Stimulated activated CD4-positive, alpha-beta T cell treated with anti-CD3 and anti-CD28 coated beads, Interleukin-15, amount 100 ng/mL, for 48 hours (primary cell): ENCODE results near the gene EEF1A2.

ENCODE experiments used
- DNase-seq, 2 donors: peaks; one replicate each; pipeline ENCODE4 v3.0.0-alpha.2; 2020; ENCODE audit warnings: low read depth in 2 of 2

EEF1A2 gene

DNA sequence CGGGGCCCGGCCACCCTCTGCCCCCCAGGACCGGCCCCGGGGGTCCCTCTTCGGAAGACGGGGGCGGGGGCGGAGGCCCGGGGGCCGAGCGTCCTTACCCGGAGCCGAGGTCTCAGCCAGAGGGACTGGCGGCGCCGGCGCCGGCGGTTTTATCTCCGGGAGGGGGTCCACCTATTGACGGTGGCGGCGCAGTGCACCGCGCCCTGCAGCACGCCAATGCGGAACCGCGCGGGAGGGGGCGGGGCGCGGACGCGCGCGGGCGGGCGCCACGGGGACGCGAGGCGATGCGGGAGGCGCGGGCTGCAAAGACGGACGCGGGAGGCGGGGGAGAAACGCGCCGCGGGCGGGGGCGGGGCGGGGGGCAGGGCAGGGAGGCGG lies at the start of gene EEF1A2:
Gene EEF1A2, minus strand, starts transcription at position 124 of the 378 bp plus-strand sequence. CDS start 1,320 bp downstream, outside the sequence.
- no peak for DNase-seq

DNA sequence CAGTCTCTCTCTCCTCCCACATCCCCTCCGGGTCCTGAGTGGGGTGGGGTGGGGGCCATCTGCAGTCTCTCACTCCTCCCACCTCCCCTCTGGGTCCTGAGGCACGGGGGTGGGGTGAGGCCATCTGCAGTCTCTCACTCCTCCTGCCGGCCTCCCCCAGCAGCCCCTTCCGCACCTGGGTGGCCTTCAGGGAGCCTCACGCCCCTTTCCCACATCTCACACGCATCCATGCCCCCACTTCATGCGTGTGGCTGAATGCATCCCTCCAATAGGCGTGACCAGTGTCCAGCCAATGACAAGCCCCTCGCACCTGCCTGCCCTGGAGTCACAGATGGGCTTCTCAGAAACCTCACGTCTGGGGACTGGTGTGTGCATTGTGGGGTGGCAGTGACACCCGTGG lies 49.7 kb upstream of the EEF1A2 start:
- no peak for DNase-seq

DNA sequence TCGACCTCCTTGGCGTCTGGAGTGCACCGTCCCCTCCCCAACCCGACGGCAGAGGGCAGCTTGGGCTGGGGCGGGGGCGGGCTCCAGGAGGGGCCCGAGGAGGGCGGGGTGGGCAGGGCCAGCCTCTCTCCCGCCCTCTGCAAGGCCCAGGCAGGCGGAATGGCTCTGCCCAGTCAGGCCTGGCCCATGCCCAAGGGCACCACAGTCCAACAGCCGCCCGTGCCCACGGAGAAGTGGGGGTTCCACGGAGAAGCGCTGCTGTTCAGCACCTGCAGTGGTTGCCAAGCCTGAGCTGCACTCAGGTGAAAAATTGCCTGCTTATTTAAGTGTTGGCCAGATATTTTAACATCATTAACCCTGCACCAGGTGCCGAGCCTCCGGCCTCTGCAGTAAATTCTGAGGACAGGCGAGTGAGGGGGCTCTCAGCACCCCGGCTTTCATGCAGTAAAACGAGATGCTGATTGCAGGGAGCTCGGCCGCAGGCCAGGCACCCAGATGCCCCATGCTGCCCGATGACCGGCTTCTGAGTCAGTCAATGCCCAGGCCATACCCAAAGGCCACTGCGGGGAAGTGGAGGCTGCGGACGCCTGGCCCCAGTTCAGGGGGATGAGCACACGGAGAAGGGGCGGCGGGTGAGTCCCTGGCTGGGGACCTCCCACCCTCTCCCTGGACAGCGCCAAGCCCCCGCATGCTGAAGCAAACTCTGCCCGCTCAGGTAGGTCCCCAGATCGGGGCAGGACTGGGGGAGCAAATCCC lies 49.0 kb upstream of the EEF1A2 start, which contains the start of gene SRMS:
Gene SRMS, minus strand, starts transcription at position 25 of the 756 bp plus-strand sequence. CDS start 286 bp downstream, outside the sequence.
- no peak for DNase-seq

DNA sequence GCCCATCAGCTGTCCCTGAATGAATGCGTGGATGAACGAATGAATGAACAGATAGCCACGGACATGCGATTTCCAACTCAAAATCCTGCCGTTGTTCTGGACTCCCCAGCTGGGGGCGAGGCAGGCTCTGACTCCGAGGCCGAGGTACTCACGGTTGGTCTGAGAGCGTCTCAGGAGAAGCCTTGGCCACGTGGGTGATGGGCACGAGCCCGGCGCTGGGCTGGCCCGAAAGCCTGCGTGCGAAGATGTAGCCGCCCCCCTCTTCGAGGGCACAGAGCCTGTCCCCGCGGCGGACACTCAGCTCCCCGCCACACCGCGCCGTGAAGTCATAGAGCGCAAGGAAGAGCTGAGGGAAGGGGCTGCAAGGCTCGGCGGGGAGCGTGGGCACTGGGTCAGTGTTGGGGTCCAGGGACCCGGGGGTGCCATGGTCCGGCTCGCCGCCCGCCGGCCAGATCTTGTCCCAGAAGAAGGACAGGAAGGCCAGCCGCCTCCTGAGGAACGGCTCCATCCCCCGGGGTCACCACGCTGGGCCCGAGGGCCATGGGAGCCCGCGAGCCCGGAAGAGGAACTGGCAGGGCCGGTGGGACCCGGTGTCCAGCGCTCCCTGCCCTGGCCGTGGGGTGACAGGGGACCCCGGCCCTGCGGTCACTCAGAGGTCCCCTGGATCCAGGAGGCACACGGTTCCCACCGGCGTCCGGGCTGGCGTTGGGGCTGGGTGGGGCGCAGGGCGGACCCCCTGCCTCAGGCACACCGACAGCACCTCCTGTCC lies 48.3 kb upstream of the EEF1A2 start:
- no peak for DNase-seq

DNA sequence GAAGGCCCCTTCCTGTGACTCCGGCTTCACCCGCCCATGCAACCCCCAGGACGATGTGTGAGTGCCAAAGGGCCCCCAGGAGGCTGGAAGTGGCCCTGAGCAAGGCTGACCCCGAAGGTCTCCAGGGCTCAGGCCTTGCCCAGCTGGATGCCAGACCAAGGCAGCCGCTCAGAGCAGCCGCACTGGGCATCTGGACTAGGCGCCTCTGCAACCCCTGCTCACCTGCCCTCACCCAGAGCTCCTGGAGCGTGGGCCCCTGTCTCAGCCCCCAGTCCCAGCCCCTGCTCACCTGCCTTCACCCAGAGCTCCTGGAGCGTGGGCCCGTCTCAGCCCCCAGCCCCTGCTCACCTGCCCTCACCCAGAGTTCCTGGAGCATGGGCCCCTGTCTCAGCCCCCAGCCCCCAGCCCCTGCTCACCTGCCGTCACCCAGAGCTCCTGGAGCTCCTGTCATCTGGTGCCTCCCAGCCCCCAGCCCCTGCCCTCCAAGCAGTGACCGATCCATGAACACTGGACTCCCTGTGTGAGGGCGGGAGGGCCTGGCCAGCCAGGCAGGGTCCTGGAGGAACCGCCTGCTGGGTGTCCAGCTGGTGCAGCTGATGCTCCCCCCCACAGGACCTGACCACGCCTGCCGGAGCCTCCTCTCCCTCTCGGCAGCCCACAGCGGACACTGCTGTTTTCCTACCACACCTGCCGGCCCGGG lies 47.5 kb upstream of the EEF1A2 start:
- DNase-seq = no peak

DNA sequence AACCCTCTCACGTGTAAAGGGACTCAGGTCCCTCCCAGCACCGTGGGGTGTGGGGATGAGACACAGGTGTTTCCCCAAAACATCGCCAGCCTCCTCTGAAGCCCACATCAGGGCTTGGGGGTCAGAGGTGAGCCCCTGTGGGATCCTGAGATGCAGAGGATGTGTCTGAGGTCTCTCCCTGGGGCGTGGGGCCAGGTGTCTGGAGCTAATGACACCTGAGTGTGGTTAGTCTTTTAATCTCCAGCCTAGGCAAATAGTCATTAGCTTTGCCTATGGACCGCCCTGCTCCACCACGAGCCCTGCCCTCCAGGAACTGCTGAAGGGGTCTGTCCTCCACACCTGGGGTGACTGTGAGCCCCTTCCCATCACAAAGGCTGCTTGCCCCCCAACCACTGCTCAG lies 46.9 kb upstream of the EEF1A2 start:
- DNase-seq = no peak

DNA sequence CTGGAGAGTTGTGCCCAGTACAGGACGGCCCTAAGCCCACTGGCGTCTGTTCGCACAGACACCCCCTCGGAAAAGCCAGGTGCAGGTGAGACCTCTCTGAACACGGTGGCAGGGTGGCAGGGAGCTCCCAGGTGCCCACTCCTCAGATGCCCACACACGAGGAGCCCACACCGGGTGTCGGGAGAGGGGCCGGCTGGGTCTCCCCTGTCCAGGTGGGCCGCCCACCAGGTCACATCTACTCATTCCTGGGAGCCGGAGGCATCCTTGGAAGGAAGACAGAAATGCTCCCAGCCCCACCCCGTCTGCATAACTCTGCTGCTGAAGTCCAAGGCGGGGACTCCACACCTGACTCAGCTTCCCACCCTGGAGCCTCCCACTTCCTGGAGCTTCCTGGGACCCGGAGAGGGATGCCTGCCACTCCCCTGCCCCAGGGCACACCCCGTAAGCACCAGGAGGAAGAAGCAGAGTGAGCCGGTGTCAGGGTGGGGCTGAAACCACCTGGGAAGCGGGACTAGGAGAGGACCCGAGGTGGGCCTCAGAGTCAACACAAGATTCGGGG lies 46.2 kb upstream of the EEF1A2 start:
- no peak for DNase-seq

DNA sequence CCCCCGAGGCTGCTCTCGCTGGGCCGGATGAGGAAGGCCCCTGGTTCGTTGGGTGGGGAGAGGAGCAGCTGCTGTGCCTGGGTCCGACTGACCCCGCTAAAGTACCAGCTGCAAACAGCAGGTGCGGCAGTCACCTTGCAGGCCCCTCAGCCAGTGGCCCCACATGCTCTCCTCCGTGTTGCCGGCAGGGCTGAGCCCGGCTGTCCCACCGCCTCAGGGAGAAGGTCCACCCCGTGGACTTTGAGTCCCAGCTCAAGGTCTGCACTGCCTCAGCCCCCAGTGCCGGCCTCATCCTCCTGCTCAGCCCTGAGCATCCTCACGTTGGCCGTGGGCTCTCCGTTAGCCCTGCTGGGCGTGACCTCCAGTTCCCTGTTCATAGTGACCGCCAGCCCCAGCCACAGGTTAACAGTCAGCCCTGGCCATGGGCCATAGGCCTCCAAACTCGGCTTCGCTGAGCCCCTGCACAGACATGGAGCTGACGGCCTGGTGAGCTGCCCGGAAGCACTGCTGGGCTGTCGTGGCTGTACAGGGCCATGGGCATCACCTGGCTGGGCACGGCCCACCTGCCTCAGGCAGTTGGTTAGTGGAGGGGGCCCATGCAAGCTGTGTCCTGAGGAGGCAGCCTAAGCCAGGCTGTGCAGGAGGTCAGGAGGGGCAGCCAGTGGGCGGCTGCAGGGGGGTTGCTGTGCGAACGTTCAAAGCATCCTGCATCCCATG lies 45.5 kb upstream of the EEF1A2 start:
- no peak for DNase-seq

DNA sequence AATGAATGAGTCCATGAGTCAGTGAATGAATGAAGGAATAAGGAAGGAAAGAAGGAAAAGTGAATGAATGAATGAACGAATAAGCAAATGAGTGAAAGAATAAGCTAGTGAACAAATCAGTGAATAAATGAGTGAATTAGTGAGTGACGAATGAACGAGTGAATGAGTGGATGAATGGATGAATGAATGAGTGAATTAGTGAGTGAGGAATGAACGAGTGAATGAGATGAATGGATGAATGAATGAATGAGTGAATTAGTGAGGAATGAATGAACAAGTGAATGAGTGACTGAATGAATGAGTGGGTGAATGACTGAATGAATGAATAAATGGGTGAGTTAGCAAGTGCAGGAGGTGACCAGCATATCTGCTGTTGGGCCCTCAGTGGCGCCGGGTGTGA lies 44.9 kb upstream of the EEF1A2 start:
- DNase-seq = no peak

DNA sequence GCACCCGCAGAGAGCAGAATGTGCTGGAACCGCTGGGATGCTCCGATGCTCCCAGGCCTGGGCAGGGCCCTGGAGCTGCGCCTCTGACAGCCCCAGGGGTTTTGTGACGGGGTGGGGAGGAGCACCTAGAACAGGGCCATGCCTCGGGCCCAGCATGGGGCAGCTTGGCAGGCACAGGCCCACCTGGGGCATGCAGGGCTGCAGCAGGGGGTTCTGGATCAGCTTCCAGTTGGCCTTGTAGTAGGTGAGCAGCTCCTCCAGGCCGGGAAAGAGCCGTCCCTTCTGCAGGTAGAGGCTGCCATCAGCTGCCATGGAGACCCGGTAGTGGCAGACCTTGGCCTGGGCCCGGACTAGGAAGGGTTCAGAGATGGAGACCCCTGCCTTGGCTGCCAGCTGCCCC lies 44.2 kb upstream of the EEF1A2 start:
- no peak for DNase-seq

DNA sequence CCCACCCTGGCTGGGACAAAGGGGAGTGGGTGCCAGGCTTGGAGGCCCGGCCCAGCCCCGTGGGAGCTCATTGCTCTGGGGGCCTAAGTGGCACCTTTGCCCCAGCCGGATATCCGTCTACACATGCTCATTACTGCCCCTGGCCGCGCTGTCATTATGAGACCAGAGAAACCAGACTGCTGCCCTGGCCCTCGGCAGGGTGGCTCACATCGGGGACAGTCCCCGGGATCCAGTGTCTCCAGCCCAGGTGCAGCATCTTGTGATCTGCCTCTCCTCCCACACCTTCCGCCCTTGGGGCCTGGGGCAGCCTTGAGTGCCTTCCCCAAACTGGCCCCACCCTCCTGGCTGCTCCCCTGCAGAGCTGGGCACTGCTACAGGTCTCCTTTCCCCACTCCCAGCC lies 43.8 kb upstream of the EEF1A2 start:
- no peak for DNase-seq

DNA sequence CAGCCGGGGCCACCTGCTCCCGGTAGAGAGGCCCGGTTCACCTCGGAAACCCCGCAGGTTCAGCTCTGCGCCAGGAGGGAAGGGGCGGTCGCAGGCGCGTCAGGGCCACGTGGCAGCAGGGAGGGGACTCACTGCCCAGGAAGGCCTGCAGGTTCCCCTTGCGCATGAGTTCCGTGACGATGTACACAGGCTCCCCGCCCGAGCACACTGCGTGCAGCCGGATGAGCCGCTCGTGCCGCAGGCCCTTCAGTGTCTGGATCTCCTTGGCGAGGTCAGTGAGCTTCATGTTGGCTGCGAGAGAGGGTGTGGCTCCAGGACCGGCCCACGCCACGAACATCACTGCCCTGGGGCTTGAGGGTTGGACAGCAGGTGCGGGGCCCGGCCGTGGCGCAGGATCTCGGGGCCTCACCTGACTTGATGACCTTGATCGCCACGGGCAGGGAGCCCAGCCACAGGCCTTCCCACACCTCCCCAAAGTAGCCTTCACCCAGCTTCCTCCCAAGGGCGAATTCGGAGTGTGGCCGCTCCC lies 43.2 kb upstream of the EEF1A2 start:
- no peak for DNase-seq

DNA sequence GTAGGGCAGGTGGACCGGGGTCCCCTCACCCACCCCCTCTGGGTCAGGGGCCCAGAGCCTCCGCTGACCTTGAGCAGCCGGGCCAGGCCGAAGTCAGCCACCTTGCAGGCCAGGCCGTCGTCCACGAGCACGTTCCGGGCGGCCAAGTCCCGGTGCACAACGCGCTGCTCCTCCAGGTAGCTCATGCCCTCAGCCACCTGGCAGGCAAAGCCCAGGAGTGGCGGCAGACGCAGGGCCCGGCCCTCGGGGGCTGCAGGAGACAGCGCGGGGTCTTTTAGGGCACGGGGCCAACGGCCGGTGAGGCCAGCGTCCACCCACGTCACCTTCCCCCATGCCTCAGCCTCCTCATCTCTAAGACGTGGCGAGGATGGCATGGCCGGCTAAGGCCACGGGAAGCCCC lies 42.5 kb upstream of the EEF1A2 start:
- DNase-seq = no peak

DNA sequence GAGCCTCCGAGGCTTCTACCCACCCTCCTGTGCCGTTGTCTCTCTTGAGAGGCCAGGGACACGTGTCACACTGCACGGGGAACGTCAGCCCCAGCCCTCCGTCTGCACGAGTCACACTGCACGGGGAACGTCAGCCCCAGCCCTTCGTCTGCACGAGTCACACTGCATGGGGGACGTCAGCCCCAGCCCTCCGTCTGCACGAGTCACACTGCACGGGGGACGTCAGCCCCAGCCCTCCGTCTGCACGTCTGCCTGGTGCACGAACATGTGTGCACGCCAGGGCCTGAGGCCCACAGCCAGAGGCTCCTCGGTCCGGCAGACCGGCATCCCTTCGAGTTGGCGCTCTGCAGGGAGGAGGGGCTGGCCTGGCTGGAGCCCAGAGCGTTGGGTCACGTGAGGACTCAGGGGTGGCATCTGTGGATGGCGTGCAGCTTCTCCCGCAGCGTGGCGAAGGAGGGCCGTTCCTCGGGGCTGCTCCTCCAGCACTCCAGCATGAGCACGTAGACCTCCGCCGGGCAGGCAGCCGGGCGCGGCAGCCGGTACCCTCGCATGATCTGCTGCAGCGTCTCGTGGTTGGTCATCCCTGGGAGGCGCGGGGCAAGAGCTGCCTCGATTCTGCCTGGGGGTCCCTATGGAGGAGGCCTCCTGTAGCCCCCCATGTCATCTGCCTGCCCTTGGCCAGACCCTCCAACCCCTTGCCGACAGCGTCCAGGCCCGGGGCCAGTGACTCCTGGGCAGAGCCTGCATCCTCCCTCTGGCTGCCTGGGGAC lies 41.7 kb upstream of the EEF1A2 start:
- DNase-seq = no peak

DNA sequence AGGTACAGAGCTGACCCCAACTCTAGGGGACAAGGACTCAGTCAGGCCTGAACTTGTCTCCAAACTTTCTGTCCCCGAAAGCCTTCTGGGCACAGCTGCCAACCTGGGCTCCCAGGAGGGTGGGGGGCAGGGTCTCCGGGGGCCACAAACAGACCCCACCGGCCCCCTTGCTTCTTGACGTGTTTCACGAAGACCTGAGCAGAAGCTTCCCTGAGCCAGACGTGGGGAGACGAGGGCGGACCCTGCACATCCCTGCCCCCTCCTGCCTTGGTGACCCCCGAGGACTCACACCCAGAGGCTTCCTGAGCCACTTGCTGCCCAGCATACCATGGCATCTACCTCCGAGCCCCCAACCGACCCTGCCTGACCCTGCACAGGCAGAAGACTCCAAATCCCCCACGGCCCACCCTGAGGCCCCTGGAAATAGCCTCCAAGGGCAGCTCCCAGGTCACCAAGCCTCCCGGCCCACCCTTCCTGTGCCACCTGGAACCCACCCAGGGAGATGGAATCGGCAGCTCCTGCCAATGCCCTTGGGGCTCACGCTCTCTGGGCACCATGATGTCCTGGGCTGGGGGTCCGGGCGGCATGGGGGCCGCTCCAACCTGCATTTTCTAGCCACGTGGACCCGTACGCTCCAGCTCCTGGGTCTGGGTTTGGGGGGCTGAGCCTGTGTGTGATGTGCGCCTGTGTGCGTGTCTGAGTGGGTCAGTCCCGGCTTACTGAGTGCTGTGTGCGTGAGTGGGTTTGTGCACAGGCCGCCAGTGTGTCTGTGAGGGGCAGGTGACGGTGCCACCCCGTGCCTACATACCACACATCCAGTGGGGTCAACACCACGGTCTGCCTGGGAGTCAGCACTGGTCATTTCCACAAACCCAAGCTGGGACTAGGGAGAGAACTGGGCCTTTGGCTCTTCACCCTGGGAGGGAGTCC lies 40.8 kb upstream of the EEF1A2 start:
- no peak for DNase-seq

DNA sequence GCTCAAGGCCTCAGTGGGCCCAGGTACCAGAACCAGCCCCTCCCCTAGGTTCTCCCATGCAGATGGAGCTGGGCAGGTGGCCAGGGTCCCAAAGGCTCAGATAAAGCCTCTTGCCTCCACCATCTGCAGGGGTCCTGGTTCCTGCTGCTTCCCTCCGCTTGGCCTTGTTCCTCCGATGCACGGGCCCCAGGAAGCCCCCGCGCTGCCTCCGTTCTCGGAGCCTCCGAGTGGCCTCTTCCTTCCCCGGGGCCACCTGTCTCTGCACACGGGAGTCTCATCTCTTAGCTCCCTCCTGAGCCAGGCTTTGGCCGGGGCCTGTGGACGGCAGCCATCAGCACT lies 40.2 kb upstream of the EEF1A2 start:
- DNase-seq = no peak

DNA sequence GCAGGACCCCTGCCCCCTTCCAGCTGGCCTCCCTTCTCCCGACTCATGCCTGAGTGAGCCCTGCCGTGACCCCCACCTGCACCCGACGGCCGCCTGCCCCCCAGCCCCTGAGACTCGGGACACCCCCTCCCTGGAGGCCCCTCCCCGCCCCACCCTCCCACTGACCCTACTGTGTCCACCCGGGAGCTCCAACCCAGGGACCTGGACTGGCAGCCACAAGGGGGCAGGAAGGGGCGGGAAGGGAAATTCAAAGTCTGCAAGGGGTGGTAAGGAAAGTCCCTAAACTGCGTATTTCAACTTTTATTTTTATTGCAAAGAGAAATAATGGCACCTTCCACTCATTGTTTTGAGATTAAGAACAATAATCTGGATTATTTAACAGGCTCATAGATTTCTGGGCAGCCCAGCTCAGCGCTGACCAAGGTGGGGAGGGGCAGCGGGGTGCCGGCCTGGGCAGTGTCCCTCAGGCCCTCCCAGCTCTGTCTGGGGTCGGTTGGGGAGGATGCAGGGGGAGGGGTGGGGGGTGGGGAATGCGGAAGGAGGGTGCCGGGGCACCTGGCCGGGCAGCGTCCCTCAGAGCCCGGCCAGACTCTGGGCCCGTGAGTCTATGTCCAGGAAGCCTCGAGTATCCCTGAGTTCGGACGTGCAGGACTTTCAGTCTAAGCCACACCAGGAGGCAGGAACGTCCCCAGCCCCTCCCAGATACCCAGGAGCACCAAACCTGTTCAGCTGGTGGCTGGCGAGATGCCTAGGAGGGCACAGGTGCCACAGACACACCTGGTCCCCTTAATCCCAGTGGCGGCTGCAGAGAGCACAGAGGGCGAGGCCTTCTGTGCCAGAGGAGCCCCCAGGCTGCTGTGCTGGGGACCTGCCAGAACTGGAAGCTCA lies 39.6 kb upstream of the EEF1A2 start:
- no peak for DNase-seq

DNA sequence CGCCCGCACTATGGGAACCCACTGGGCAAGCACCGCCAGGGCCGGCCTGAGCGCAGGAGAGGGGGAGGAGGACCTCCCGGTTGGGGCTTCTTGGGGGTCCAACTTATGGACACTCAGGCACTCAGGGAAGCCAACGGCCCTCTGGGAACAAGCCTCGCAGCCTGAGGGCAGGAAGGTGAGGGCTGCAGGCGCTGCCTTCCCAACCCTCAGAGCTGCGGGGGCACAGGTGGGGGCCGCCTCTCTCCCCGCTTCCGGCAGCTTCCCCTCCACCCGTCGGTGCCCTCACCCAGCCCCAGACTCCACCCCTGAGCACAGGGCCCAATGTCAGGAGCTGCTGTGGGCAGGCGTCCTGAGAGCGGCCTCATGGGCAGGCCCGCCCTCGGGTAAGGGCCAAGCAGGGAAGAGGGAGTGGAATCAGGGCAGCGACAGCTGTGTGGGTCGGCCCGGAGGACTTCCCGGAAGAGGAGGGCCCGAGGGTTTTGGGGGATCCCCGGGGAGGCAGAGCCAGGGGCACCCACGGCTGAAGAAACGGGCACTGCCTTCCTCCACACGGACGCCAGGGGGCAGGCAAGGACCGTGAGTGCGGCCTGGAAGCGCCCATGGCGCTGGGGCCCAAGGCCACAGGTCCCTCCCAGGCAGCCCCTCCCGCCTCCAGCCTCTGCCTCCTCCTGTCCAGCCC lies 38.8 kb upstream of the EEF1A2 start:
- DNase-seq = peak; percentile 93 to 96
